GM12878 (cell line): ENCODE measurements around the gene CAMK2A. TPM values are rescaled to one million over a fixed set of nuclear protein-coding genes. Genes with fewer than 3 reads are reported as not detected.

Experiments
- ATAC-seq: fragments of 200-7000 bp; cut with Tn5 transposase; 3 replicates; pipeline ENCODE4 v1.9.1; 2020; ENCODE audit warnings: mild to moderate bottlenecking, moderate library complexity
- BruUV-seq: library from RNA; stranded (reverse); fragments of 400-500 nt; replicated peaks from 2 replicates; lab custom pipeline; 2021; lab: Mats Ljungman, UMichigan
- CTCF ChIA-PET: fragments of 300-600 bp; sonication (Branson Sonifier 250); formaldehyde crosslinking; extraction: SDS; loops from one replicate; lab custom pipeline; 2021; ENCODE audit warnings: inconsistent platforms; lab: Yijun Ruan, JAX
- POLR2A ChIA-PET: fragments of 350-600 bp; formaldehyde crosslinking; extraction: SDS; loops from one replicate; lab custom pipeline; 2021; ENCODE audit warnings: inconsistent platforms; lab: Charles Lee
- RAD21 ChIA-PET: fragments of 300-600 bp; sonication (Branson Sonifier 250); formaldehyde crosslinking; loops from one replicate; lab custom pipeline; 2023; ENCODE audit warnings: antibody characterized with exemption; ENCODE audit not compliant: unreplicated experiment; lab: Charles Lee
- SMC1A ChIA-PET: fragments of 300-600 bp; sonication (Branson Sonifier 250); formaldehyde crosslinking; loops from one replicate; lab custom pipeline; 2023; ENCODE audit not compliant: unreplicated experiment, uncharacterized antibody; lab: Charles Lee
- DNase-seq: peaks from one replicate; pipeline ENCODE4 v3.0.0-alpha.2; 2011; ENCODE audit warnings: low read depth, low spot score
- FAIRE-seq: peaks from 3 replicates; lab custom pipeline; 2011; peaks lifted over from hg19 to GRCh38; lab: Jason Lieb, UNC
- H2AFZ ChIP-seq: 2 replicates; pipeline ENCODE4 v1.6.0; 2011; ENCODE audit warnings: low read depth, low read length, control low read depth; ENCODE audit not compliant: control insufficient read depth
- H3K27ac ChIP-seq: 2 replicates; pipeline ENCODE4 v1.5.1; 2011; ENCODE audit warnings: control low read depth; ENCODE audit not compliant: control insufficient read depth, insufficient read depth
- H3K27me3 ChIP-seq, 2 experiments: replicated peaks in 1 of 2; 2 replicates each; pipeline versions ENCODE4 v1.6.0 to v1.6.1; 2011; ENCODE audit warnings: low read length in 1 of 2; ENCODE audit not compliant: control insufficient read depth in 2 of 2, insufficient read depth in 2 of 2
- H3K36me3 ChIP-seq, 2 experiments: 2 replicates each; pipeline ENCODE4 v1.5.1; 2011; ENCODE audit warnings: low read length in 1 of 2; ENCODE audit not compliant: control insufficient read depth in 2 of 2, insufficient read depth in 2 of 2
- H3K4me1 ChIP-seq: 2 replicates; pipeline ENCODE4 v1.6.1; 2011; ENCODE audit warnings: mild to moderate bottlenecking, low read length, moderate library complexity, mixed read lengths; ENCODE audit not compliant: control insufficient read depth, insufficient read depth
- H3K4me2 ChIP-seq: 2 replicates; pipeline ENCODE4 v1.6.0; 2011; ENCODE audit warnings: control low read depth; ENCODE audit not compliant: control insufficient read depth, insufficient read depth
- H3K4me3 ChIP-seq: fragments of 200-600 bp; sonication (generic); 2 replicates; pipeline ENCODE4 v1.5.1; 2016
- H3K79me2 ChIP-seq: 2 replicates; pipeline ENCODE4 v1.6.0; 2011; ENCODE audit warnings: low read length; ENCODE audit not compliant: control insufficient read depth, insufficient read depth
- H3K9ac ChIP-seq: 2 replicates; pipeline ENCODE4 v1.8.0; 2011; ENCODE audit warnings: low read length, control low read depth, mixed read lengths; ENCODE audit not compliant: control insufficient read depth, insufficient read depth
- H3K9me3 ChIP-seq: replicated peaks from 3 replicates; pipeline ENCODE4 v1.5.1; 2011; ENCODE audit warnings: mild to moderate bottlenecking, low read length; ENCODE audit not compliant: control insufficient read depth, insufficient read depth
- H4K20me1 ChIP-seq: 2 replicates; pipeline ENCODE4 v1.6.0; 2011; ENCODE audit not compliant: control insufficient read depth, insufficient read depth
- BRCA1 ChIP-seq: IDR thresholded peaks from 2 replicates; pipeline ENCODE4 v1.6.1; 2011; ENCODE audit warnings: low read depth, low read length, improper control_type of control experiment
- CBX5 ChIP-seq: sonication (generic); IDR thresholded peaks from 2 replicates; pipeline ENCODE4 v1.6.1; 2016; ENCODE audit warnings: low read depth, moderate library complexity, mild to moderate bottlenecking, inconsistent platforms
- DPF2 ChIP-seq: fragments of 450-650 bp; IDR thresholded peaks from 2 replicates; pipeline ENCODE4 v1.6.1; 2017; ENCODE audit warnings: mild to moderate bottlenecking
- IKZF2 ChIP-seq, 2 experiments: fragments of 450-650 bp; IDR thresholded peaks; 2 replicates each; pipeline ENCODE4 v1.6.1; 2017; ENCODE audit warnings: mild to moderate bottlenecking in 2 of 2, moderate library complexity in 2 of 2
- MYB ChIP-seq: fragments of 150-350 bp; IDR thresholded peaks from 2 replicates; pipeline ENCODE4 v1.6.1; 2014; ENCODE audit warnings: mild to moderate bottlenecking, low read depth, low read length, borderline replicate concordance
- RAD51 ChIP-seq: fragments of 450-650 bp; IDR thresholded peaks from 2 replicates; pipeline ENCODE4 v1.6.1; 2016; ENCODE audit warnings: moderate library complexity, mild to moderate bottlenecking, inconsistent platforms
- RBBP5 ChIP-seq: fragments of 200-600 bp; sonication (generic); conservative IDR thresholded peaks from 2 replicates; pipeline ENCODE4 v1.6.1; 2016
- TCF12 ChIP-seq: IDR thresholded peaks from 2 replicates; pipeline ENCODE4 v1.6.1; 2011; ENCODE audit warnings: low read depth, mild to moderate bottlenecking, low read length
- ZNF217 ChIP-seq: fragments of 450-650 bp; IDR thresholded peaks from 2 replicates; pipeline ENCODE4 v1.6.1; 2017; ENCODE audit warnings: antibody characterized with exemption, mild to moderate bottlenecking
- ZZZ3 ChIP-seq: IDR thresholded peaks from 2 replicates; pipeline ENCODE4 v1.6.1; 2011; ENCODE audit warnings: low read depth; ENCODE audit not compliant: control insufficient read depth, insufficient read length
- WGBS: methylation state at CpG from one replicate; pipeline ENCODE4 v1.1.6; 2016; ENCODE audit warnings: low lambda C conversion rate; ENCODE audit not compliant: insufficient replicate concordance, insufficient coverage; ENCODE audit errors: missing lambda C conversion rate; 5-methylcytosine and 5-hydroxymethylcytosine counted together
- in situ Hi-C: fragments of 300-500 bp; cut with MboI; formaldehyde crosslinking; loops from 9 replicates; pipeline ENCODE4 v1.14.3; 2018; ENCODE audit warnings: mixed read lengths
- intact Hi-C: fragments of 100-400 bp; cut with micrococcal nuclease; formaldehyde crosslinking; loops from one replicate; pipeline ENCODE4 v1.14.2; 2022; ENCODE audit not compliant: unreplicated experiment
- polyA plus RNA-seq, 11 experiments: library from polyadenylated mRNA; depleted of rRNA in 4 of 11; unstranded in 6 of 11; stranded (reverse) in 5 of 11; fragments of >200 nt; fragmentation: Nextera tagmentation in 4 of 11; fragmentation: Illumina TruSeq in 1 of 11; extraction: Ambion mirVana in 4 of 11; extraction: Trizol in 1 of 11; gene quantifications; 1 replicate in 1 of 11; 2 replicates in 10 of 11; pipeline versions ENCODE4 v1.2.1 to v1.2.3, GENCODE V29; 2011 to 2016; ENCODE audit warnings: inconsistent platforms in 2 of 11, missing spikeins in 2 of 11, low read depth in 1 of 11
- total RNA-seq, 4 experiments: library from RNA; depleted of rRNA in 3 of 4; stranded (reverse); fragments of >200 nt in 3 of 4; fragmentation: Illumina TruSeq in 1 of 4; extraction: Trizol in 1 of 4; gene quantifications; 2 replicates each; pipeline versions ENCODE4 v1.2.1 to v1.2.3, GENCODE V29; 2013 to 2021
- TF ChIP-seq, protein P1 (sequence below): IDR thresholded peaks from 2 replicates; pipeline ENCODE4 v1.6.1; 2011; ENCODE audit warnings: borderline replicate concordance, low read depth, mild to moderate bottlenecking, moderate library complexity, low read length; ENCODE audit not compliant: insufficient read depth, poor library complexity, severe bottlenecking
- TF ChIP-seq, protein P2 (sequence below): IDR thresholded peaks from 2 replicates; pipeline ENCODE4 v1.6.1; 2012; ENCODE audit warnings: low read depth, low read length, improper control_type of control experiment
- TF ChIP-seq, protein P3 (sequence below): fragments of 450-650 bp; IDR thresholded peaks from 2 replicates; pipeline ENCODE4 v1.6.1; 2017; ENCODE audit warnings: borderline replicate concordance

The CAMK2A gene
- total and polyA plus RNA-seq, 10 of the 15 experiments (the other 5 are each of a cell fraction or from before 2014, with no cell fraction given): 0.11 TPM; not detected in 9

- ChIA-PET CTCF (interaction anchor here (0.8 to 1.4 kb wide), 5 partner anchors 29 to 589 kb away, joined by 3 read pairs; no protein-coding TSS in a partner anchor), SMC1A (interaction anchor here (1.3 kb wide), 1 partner anchor 230 kb away, joined by 3 read pairs; no protein-coding TSS in a partner anchor), POLR2A (no interaction called here), RAD21 (no interaction called here)
- no peaks in the 10 kb centered on the region for H3K79me2 ChIP-seq
- in situ Hi-C loops: no loop called here
- TF ChIP-seq ZZZ3 (no peak), ZNF217 (no peak)
- TF ChIP-seq, protein P1, sequence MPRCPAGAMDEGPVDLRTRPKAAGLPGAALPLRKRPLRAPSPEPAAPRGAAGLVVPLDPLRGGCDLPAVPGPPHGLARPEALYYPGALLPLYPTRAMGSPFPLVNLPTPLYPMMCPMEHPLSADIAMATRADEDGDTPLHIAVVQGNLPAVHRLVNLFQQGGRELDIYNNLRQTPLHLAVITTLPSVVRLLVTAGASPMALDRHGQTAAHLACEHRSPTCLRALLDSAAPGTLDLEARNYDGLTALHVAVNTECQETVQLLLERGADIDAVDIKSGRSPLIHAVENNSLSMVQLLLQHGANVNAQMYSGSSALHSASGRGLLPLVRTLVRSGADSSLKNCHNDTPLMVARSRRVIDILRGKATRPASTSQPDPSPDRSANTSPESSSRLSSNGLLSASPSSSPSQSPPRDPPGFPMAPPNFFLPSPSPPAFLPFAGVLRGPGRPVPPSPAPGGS: no peak
- no TSS peak for BruUV-seq
- no peak overlapping the region for H2AFZ ChIP-seq
- no peak overlapping the region for H3K4me3 ChIP-seq
- DNase-seq (no peak), ATAC-seq (no peak), FAIRE-seq (no peak)
- no peak overlapping the region for H3K9ac ChIP-seq
- H3K4me2 ChIP-seq: no peak overlapping the region
- no peaks in the 10 kb centered on the region for H3K36me3 ChIP-seq
- no peak overlapping the region for H3K27ac ChIP-seq
- no peaks in the 10 kb centered on the region for H3K9me3 ChIP-seq
- 51% methylated on average over 6 of the region's 6 CpGs for WGBS
- H4K20me1 ChIP-seq: no peaks in the 10 kb centered on the region
- peaks cover 0 to 5% of the 10 kb centered on the region in 2 experiments; a peak in 3 of 4 replicates for H3K27me3 ChIP-seq
- no peaks in the 10 kb centered on the region for H3K4me1 ChIP-seq
- intact Hi-C loops: no loop called here
Measured at GRCh38 chr5:150206779-150207115, 82.8 kb downstream of the CAMK2A start.

DNA sequence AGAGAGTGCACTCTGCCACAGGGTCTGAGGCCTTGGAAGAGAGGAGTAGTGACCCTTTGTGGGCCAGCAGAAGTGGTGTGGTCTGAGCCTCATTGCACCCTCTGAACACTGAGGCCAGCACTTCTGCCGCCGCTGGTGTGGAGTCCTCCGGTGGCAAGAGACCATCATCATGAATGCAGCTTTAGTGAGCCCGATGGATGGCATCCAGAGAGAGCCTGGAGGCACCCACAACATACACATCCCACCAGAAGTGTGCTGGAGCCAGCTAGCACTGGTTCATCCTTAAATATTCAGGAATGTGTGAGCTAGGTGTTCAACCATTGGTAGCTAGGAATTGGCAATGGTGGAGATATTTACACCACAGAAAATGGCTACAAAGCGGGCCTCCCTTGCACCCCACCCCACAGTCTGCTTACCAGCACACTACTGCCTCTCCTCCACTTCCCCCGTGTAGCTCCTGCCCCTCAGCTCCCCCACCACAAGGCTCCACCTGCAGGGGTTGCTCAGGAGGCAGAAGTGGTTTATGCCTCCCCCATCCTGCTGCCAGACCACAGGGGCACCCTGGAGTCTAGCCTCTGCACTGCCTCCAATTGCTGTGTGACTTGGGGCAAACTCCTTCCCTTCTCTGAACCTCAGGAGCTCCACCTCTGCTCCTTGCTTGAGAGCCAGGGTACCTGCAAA is 83.3 kb downstream of the CAMK2A start:
- H3K27me3 ChIP-seq: peaks cover 0 to 5% of the 10 kb centered on the region in 2 experiments; a peak in 3 of 4 replicates
- intact Hi-C loops (no loop called here), in situ Hi-C loops (no loop called here)
- SMC1A ChIA-PET: interaction anchor here (1.3 kb wide), 1 partner anchor 230 kb away, joined by 3 read pairs; no protein-coding TSS in a partner anchor
- H2AFZ ChIP-seq: no peak overlapping the region
- H3K4me1 ChIP-seq: no peaks in the 10 kb centered on the region
- no peak overlapping the region for H3K9ac ChIP-seq
- RAD21 ChIA-PET: interaction anchor here (1.0 kb wide), 1 partner anchor 8 kb away, joined by 3 read pairs; no protein-coding TSS in a partner anchor
- no peaks in the 10 kb centered on the region for H3K36me3 ChIP-seq
- no peaks in the 10 kb centered on the region for H4K20me1 ChIP-seq
- no peaks in the 10 kb centered on the region for H3K9me3 ChIP-seq
- no peaks in the 10 kb centered on the region for H3K79me2 ChIP-seq
- ATAC-seq: no peak
- CTCF ChIA-PET: interaction anchor here (0.8 to 1.4 kb wide), 5 partner anchors 29 to 588 kb away, joined by 3 read pairs; no protein-coding TSS in a partner anchor
- no peak overlapping the region for H3K4me2 ChIP-seq
- H3K4me3 ChIP-seq: no peak overlapping the region
- 38% methylated on average over 6 of the region's 6 CpGs for WGBS
- POLR2A ChIA-PET: no interaction called here
- FAIRE-seq: no peak
- no peak overlapping the region for H3K27ac ChIP-seq
- BruUV-seq: no TSS peak
- no peak for DNase-seq
- TF ChIP-seq BRCA1 (no peak), RAD51 (no peak), RBBP5 (no peak), DPF2 (no peak), CBX5 (no peak), TCF12 (no peak), MYB (no peak), IKZF2 (IDR thresholded peaks at IDR 0.05) (no peak)
- TF ChIP-seq, protein P2, sequence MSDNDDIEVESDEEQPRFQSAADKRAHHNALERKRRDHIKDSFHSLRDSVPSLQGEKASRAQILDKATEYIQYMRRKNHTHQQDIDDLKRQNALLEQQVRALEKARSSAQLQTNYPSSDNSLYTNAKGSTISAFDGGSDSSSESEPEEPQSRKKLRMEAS: no peak
- TF ChIP-seq, protein P3, sequence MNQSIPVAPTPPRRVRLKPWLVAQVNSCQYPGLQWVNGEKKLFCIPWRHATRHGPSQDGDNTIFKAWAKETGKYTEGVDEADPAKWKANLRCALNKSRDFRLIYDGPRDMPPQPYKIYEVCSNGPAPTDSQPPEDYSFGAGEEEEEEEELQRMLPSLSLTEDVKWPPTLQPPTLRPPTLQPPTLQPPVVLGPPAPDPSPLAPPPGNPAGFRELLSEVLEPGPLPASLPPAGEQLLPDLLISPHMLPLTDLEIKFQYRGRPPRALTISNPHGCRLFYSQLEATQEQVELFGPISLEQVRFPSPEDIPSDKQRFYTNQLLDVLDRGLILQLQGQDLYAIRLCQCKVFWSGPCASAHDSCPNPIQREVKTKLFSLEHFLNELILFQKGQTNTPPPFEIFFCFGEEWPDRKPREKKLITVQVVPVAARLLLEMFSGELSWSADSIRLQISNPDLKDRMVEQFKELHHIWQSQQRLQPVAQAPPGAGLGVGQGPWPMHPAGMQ: no peak
